ENCODE results near the gene LPIN2. TPM values are rescaled to one million over a fixed set of nuclear protein-coding genes. Genes with fewer than 3 reads are reported as not detected.
"Not testable (repeated sequence)": the region's sequence is repeated elsewhere in the genome, so short reads cannot be mapped to it uniquely, and the experiment has no call there.

Gene LPIN2
- total RNA-seq, 4 donors from 2014 or later, result 4.9 to 9.1 (median 8.2) TPM

DNA sequence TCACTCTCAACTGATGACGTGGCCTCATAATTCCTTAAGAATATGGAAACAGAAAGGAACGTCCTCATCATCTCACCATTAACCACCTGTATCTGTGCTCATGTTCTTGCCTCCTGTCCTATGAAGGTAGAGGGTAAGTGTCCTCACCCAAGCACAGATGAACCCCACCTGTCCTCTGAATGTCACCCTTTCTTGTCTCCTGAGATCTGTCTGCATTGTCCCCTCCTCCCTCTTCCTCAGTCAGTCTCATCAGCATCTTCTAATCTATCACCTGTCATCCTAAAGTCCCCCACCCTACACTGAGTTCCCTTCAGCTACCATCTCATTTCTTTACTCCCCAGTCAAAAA, 39.4 kb upstream of the LPIN2 start:
- intact Hi-C loops (cut with DNase I; ENCODE audit: low total_unique reads) (no loop called here), in situ Hi-C loops (cut with MboI; ENCODE audit: low sequenced_read_pairs in 4 of 4) (no loop called here)
- ATAC-seq (no peak), DNase-seq (no peak)
- H3K36me3 ChIP-seq, result no peaks in the 10 kb centered on the region
- TF ChIP-seq POLR2A (IDR thresholded peaks at IDR 0.05), result no peak
- TF ChIP-seq, protein P1, sequence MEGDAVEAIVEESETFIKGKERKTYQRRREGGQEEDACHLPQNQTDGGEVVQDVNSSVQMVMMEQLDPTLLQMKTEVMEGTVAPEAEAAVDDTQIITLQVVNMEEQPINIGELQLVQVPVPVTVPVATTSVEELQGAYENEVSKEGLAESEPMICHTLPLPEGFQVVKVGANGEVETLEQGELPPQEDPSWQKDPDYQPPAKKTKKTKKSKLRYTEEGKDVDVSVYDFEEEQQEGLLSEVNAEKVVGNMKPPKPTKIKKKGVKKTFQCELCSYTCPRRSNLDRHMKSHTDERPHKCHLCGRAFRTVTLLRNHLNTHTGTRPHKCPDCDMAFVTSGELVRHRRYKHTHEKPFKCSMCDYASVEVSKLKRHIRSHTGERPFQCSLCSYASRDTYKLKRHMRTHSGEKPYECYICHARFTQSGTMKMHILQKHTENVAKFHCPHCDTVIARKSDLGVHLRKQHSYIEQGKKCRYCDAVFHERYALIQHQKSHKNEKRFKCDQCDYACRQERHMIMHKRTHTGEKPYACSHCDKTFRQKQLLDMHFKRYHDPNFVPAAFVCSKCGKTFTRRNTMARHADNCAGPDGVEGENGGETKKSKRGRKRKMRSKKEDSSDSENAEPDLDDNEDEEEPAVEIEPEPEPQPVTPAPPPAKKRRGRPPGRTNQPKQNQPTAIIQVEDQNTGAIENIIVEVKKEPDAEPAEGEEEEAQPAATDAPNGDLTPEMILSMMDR (IDR thresholded peaks at IDR 0.05 in 4 of 5, conservative IDR thresholded peaks at IDR 0.05 in 1 of 5), result no peak
- peaks cover 0 to 3% of the 10 kb centered on the region in 2 donors for H3K4me1 ChIP-seq
- no peaks in the 10 kb centered on the region for H3K27me3 ChIP-seq
- H3K4me3 ChIP-seq, result no peak overlapping the region
- no peaks in the 10 kb centered on the region for H3K9me3 ChIP-seq
- no peak overlapping the region for H3K27ac ChIP-seq

DNA sequence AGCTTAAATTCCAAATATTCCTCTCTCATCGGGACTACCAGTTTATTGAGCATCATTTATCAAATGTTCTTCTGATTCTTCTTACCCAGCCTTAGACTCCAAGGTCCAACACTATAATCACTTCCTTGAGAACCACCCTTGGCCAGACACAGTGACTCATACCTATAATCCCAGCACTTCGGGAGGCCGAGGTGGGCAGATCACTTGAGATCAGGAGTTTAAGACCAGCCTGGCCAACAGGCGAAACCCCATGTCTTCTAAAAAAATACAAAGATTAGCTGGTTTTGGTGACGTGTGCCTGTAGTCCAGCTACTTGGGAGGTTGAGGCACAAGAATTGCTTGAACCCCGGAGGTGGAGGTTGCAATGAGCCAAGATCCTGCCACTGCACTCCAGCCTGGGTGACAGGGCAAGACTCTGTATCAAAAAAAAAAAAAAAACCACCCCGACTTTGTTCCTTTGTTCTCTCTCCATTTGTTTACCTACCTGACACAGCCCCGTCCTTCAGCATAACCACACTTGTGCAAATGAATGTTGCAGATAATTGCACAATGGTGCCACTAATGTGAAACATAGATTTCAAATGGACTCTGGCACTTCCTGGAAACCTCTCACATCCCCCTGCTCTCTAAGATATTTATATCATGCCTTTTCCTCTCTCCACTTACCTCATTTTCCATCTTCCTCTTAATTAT, 38.9 kb upstream of the LPIN2 start:
- in situ Hi-C loops (cut with MboI; ENCODE audit: low sequenced_read_pairs in 4 of 4), result no loop called here

DNA sequence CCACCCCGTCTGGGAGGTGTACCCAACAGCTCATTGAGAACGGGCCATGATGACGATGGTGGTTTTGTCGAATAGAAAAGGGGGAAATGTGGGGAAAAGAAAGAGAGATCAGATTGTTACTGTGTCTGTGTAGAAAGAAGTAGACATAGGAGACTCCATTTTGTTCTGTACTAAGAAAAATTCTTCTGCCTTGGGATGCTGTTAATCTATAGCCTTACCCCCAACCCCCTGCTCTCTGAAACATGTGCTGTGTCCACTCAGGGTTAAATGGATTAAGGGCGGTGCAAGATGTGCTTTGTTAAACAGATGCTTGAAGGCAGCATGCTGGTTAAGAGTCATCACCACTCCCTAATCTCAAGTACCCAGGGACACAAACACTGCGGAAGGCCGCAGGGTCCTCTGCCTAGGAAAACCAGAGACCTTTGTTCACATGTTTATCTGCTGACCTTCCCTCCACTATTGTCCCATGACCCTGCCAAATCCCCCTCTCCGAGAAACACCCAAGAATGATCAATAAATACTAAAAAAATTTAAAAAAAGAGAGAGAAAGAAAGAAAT, 37.0 kb upstream of the LPIN2 start:
- H3K9me3 ChIP-seq; in situ Hi-C loops (cut with MboI; ENCODE audit: low sequenced_read_pairs in 4 of 4): not testable (repeated sequence)

More for the DNA sequence above, 38.9 kb upstream of the LPIN2 start:
- DNase-seq (no peak), ATAC-seq (no peak)
- Histone ChIP-seq H3K4me3 (no peak overlapping the region), H3K27ac (no peak overlapping the region), H3K36me3 (no peaks in the 10 kb centered on the region), H3K9me3 (no peaks in the 10 kb centered on the region), H3K4me1 (peaks cover 0 to 3% of the 10 kb centered on the region in 2 donors), H3K27me3 (no peaks in the 10 kb centered on the region)
- TF ChIP-seq POLR2A (IDR thresholded peaks at IDR 0.05), result no peak
- TF ChIP-seq, protein P1 (IDR thresholded peaks at IDR 0.05 in 4 of 5, conservative IDR thresholded peaks at IDR 0.05 in 1 of 5), result no peak
- intact Hi-C loops (cut with DNase I; ENCODE audit: low total_unique reads), result no loop called here

DNA sequence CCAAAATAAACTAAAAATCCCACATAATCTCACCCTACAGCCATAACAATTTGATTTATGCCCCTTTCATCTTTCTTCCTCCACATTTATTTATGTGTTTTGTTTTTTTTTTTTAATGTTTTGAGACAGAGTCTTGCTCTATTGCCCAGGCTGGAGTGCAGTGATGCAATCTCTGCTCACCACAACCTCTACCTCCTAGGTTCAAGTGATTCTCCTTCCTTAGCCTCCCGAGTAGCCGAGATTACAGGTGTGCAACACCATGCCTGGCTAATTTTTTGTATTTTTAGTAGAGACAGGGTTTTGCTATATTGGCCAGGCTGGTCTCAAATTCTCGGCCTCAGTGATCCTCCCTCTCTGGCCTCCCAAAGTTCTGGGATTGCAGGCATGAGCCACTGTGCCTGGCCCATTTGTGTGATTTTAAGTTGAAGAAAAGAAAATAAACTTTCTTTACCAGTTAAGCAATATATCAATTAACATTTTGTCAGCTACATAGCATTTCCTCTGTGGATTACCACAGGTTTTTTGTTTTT, 35.9 kb upstream of the LPIN2 start:
- no peaks in the 10 kb centered on the region for H3K36me3 ChIP-seq
- H3K27ac ChIP-seq, result no peak overlapping the region
- intact Hi-C loops (cut with DNase I; ENCODE audit: low total_unique reads), result no loop called here
- H3K4me3 ChIP-seq, result no peak overlapping the region
- H3K4me1 ChIP-seq, result no peaks in the 10 kb centered on the region
- H3K27me3 ChIP-seq, result no peaks in the 10 kb centered on the region
- ATAC-seq (no peak), DNase-seq (no peak)
- TF ChIP-seq, protein P1 (IDR thresholded peaks at IDR 0.05 in 4 of 5, conservative IDR thresholded peaks at IDR 0.05 in 1 of 5), result no peak
- no peak for TF ChIP-seq POLR2A (IDR thresholded peaks at IDR 0.05)
- H3K9me3 ChIP-seq, result no peaks in the 10 kb centered on the region
- in situ Hi-C loops (cut with MboI; ENCODE audit: low sequenced_read_pairs in 4 of 4), result no loop called here

More for the DNA sequence above, 37.0 kb upstream of the LPIN2 start:
- H3K36me3 ChIP-seq; DNase-seq; H3K27me3 ChIP-seq; H3K4me1 ChIP-seq; H3K4me3 ChIP-seq; H3K27ac ChIP-seq; ATAC-seq; intact Hi-C loops (cut with DNase I; ENCODE audit: low total_unique reads): not testable (repeated sequence)

DNA sequence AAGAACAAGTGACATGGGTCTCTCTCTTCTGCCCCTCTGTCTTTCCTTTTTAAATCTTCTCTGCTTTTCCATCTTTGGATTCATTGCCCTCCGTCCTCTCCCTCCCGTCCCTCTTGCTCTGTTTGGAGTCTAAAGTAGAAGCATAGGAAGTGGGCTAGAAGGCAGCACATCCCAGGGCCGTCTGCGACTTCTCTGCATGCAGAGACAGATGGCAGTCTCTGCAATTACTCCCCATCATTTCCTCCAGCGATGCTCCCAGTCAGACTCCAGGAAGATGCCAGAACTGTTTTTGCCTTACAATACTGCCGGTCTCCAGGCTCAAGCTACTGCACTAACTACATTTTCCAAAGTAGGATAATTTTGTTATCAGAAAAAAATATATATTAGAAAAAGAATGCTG, 35.2 kb upstream of the LPIN2 start:
- TF ChIP-seq, protein P1 (IDR thresholded peaks at IDR 0.05 in 4 of 5, conservative IDR thresholded peaks at IDR 0.05 in 1 of 5), result no peak
- no peak for TF ChIP-seq POLR2A (IDR thresholded peaks at IDR 0.05)
- DNase-seq, result no peak
- no peaks in the 10 kb centered on the region for H3K4me1 ChIP-seq
- intact Hi-C loops (cut with DNase I; ENCODE audit: low total_unique reads) (no loop called here), in situ Hi-C loops (cut with MboI; ENCODE audit: low sequenced_read_pairs in 4 of 4) (no loop called here)
- no peaks in the 10 kb centered on the region for H3K36me3 ChIP-seq
- ATAC-seq, result no peak
- H3K27me3 ChIP-seq, result no peaks in the 10 kb centered on the region
- H3K4me3 ChIP-seq, result no peak overlapping the region
- H3K27ac ChIP-seq, result no peak overlapping the region
- H3K9me3 ChIP-seq, result no peaks in the 10 kb centered on the region

Data from gastrocnemius medialis (tissue), 4 donors.